Measurements from ENCODE around the gene NIN. TPM values are rescaled to one million over a fixed set of nuclear protein-coding genes. Genes with fewer than 3 reads are reported as not detected.
A peak's percentile ranks its signal among the peaks of the same experiment; 100 is the strongest.

The NIN gene
- total RNA-seq, 2 experiments from 2014 or later: 56.9 to 57.9 TPM

- no peak overlapping the region for H3K27ac Mint-ChIP-seq
- no peaks in the 10 kb centered on the region for H3K9me3 Mint-ChIP-seq
- H3K36me3 Mint-ChIP-seq (ENCODE audit: low read depth): peaks cover 56% of the 10 kb centered on the region
- H3K4me3 Mint-ChIP-seq: no peak overlapping the region
- peaks cover 26% of the 10 kb centered on the region for H3K4me1 Mint-ChIP-seq (ENCODE audit: low read depth)
- H3K27me3 Mint-ChIP-seq (ENCODE audit: low read depth): no peaks in the 10 kb centered on the region
- intact Hi-C loops (cut with micrococcal nuclease): no loop called here
- no peak for DNase-seq
- CTCF ChIA-PET: interaction anchor here (0.6 to 5.5 kb wide), 5 partner anchors 10 to 223 kb away, joined by 3 to 58 read pairs (median 3); no protein-coding TSS in a partner anchor
Measured at GRCh38 chr14:50766338-50766886, 64.5 kb downstream of the NIN start.

GRCh38 chr14:50763382-50764007, 67.5 kb downstream of the NIN start:
- intact Hi-C loops (cut with micrococcal nuclease): loop anchor here (2.0 kb wide), 1 partner anchor 95 kb away; the partner anchor contains the start of gene SAV1
- CTCF ChIA-PET: interaction anchor here (0.8 to 5.5 kb wide), 5 partner anchors 10 to 163 kb away, joined by 3 to 58 read pairs (median 18); no protein-coding TSS in a partner anchor
- Mint-ChIP-seq H3K36me3 (ENCODE audit: low read depth) (peaks cover 50% of the 10 kb centered on the region), H3K4me3 (no peak overlapping the region), H3K4me1 (ENCODE audit: low read depth) (peaks cover 29% of the 10 kb centered on the region), H3K27me3 (ENCODE audit: low read depth) (no peaks in the 10 kb centered on the region), H3K27ac (no peak overlapping the region), H3K9me3 (no peaks in the 10 kb centered on the region)
- DNase-seq: no peak

- CTCF ChIA-PET: interaction anchor here (0.6 to 5.5 kb wide), 10 partner anchors 11 to 222 kb away, joined by 3 to 58 read pairs (median 4); no protein-coding TSS in a partner anchor
- Mint-ChIP-seq H3K4me3 (no peak overlapping the region), H3K9me3 (no peaks in the 10 kb centered on the region), H3K27ac (no peak overlapping the region), H3K36me3 (ENCODE audit: low read depth) (peaks cover 45% of the 10 kb centered on the region), H3K4me1 (ENCODE audit: low read depth) (peaks cover 28% of the 10 kb centered on the region), H3K27me3 (ENCODE audit: low read depth) (no peaks in the 10 kb centered on the region)
- DNase-seq: no peak
- intact Hi-C loops (cut with micrococcal nuclease): loop anchor here (1.0 to 2.0 kb wide), 5 partner anchors 22 to 419 kb away; partner anchors contain the start of gene SAV1
Measured at GRCh38 chr14:50762931-50763300, 68.0 kb downstream of the NIN start.

GRCh38 chr14:50762001-50762930, 68.7 kb downstream of the NIN start:
- H3K36me3 Mint-ChIP-seq (ENCODE audit: low read depth): peaks cover 44% of the 10 kb centered on the region
- intact Hi-C loops (cut with micrococcal nuclease): loop anchor here (1.0 to 2.0 kb wide), 5 partner anchors 21 to 418 kb away; partner anchors contain the start of gene SAV1
- CTCF ChIA-PET: interaction anchor here (0.6 to 5.5 kb wide), 14 partner anchors 11 to 418 kb away, joined by 3 to 58 read pairs (median 3); no protein-coding TSS in a partner anchor
- no peak overlapping the region for H3K27ac Mint-ChIP-seq
- peaks cover 28% of the 10 kb centered on the region for H3K4me1 Mint-ChIP-seq (ENCODE audit: low read depth)
- no peak overlapping the region for H3K4me3 Mint-ChIP-seq
- H3K27me3 Mint-ChIP-seq (ENCODE audit: low read depth): no peaks in the 10 kb centered on the region
- DNase-seq: peak; percentile 74
- no peaks in the 10 kb centered on the region for H3K9me3 Mint-ChIP-seq

- intact Hi-C loops (cut with micrococcal nuclease): no loop called here
- H3K27me3 Mint-ChIP-seq (ENCODE audit: low read depth): no peaks in the 10 kb centered on the region
- peaks cover 38% of the 10 kb centered on the region for H3K36me3 Mint-ChIP-seq (ENCODE audit: low read depth)
- no peak overlapping the region for H3K4me3 Mint-ChIP-seq
- peaks cover 28% of the 10 kb centered on the region for H3K4me1 Mint-ChIP-seq (ENCODE audit: low read depth)
- H3K27ac Mint-ChIP-seq: no peak overlapping the region
- CTCF ChIA-PET: interaction anchor here (1.1 kb wide), 2 partner anchors 100 to 417 kb away, joined by 4 to 8 read pairs; no protein-coding TSS in a partner anchor
- no peak for DNase-seq
- H3K9me3 Mint-ChIP-seq: no peaks in the 10 kb centered on the region
Measured at GRCh38 chr14:50759800-50760543, 71.0 kb downstream of the NIN start.

GRCh38 chr14:50758945-50759344, 72.0 kb downstream of the NIN start:
- intact Hi-C loops (cut with micrococcal nuclease): no loop called here
- no peak overlapping the region for H3K4me3 Mint-ChIP-seq
- CTCF ChIA-PET: no interaction called here
- no peaks in the 10 kb centered on the region for H3K9me3 Mint-ChIP-seq
- DNase-seq: no peak
- H3K27me3 Mint-ChIP-seq (ENCODE audit: low read depth): no peaks in the 10 kb centered on the region
- peaks cover 33% of the 10 kb centered on the region for H3K36me3 Mint-ChIP-seq (ENCODE audit: low read depth)
- peaks cover 28% of the 10 kb centered on the region for H3K4me1 Mint-ChIP-seq (ENCODE audit: low read depth)
- H3K27ac Mint-ChIP-seq: no peak overlapping the region

GRCh38 chr14:50758305-50758704, 72.7 kb downstream of the NIN start:
- Mint-ChIP-seq H3K4me3 (no peak overlapping the region), H3K9me3 (no peaks in the 10 kb centered on the region), H3K4me1 (ENCODE audit: low read depth) (peaks cover 25% of the 10 kb centered on the region), H3K27me3 (ENCODE audit: low read depth) (no peaks in the 10 kb centered on the region), H3K27ac (no peak overlapping the region), H3K36me3 (ENCODE audit: low read depth) (peaks cover 33% of the 10 kb centered on the region)
- DNase-seq: no peak
- CTCF ChIA-PET: interaction anchor here (0.8 to 2.7 kb wide), 5 partner anchors 10 to 215 kb away, joined by 3 to 13 read pairs (median 4); no protein-coding TSS in a partner anchor
- intact Hi-C loops (cut with micrococcal nuclease): no loop called here

- Mint-ChIP-seq H3K27me3 (ENCODE audit: low read depth) (no peaks in the 10 kb centered on the region), H3K36me3 (ENCODE audit: low read depth) (peaks cover 30% of the 10 kb centered on the region), H3K27ac (no peak overlapping the region), H3K9me3 (no peaks in the 10 kb centered on the region), H3K4me1 (ENCODE audit: low read depth) (peaks cover 19% of the 10 kb centered on the region), H3K4me3 (no peak overlapping the region)
- CTCF ChIA-PET: interaction anchor here (0.8 to 2.7 kb wide), 5 partner anchors 9 to 214 kb away, joined by 3 to 13 read pairs (median 4); no protein-coding TSS in a partner anchor
- DNase-seq: no peak
- intact Hi-C loops (cut with micrococcal nuclease): no loop called here
Measured at GRCh38 chr14:50757702-50758101, 73.3 kb downstream of the NIN start.

GRCh38 chr14:50756300-50756699, 74.7 kb downstream of the NIN start:
- Mint-ChIP-seq H3K27ac (no peak overlapping the region), H3K4me1 (ENCODE audit: low read depth) (peaks cover 5% of the 10 kb centered on the region), H3K9me3 (no peaks in the 10 kb centered on the region), H3K36me3 (ENCODE audit: low read depth) (peaks cover 28% of the 10 kb centered on the region), H3K27me3 (ENCODE audit: low read depth) (no peaks in the 10 kb centered on the region), H3K4me3 (no peak overlapping the region)
- no peak for DNase-seq
- intact Hi-C loops (cut with micrococcal nuclease): no loop called here
- CTCF ChIA-PET: interaction anchor here (0.5 to 2.7 kb wide), 7 partner anchors 11 to 423 kb away, joined by 3 to 13 read pairs (median 3); no protein-coding TSS in a partner anchor

GRCh38 chr14:50750323-50750722, 80.6 kb downstream of the NIN start:
- intact Hi-C loops (cut with micrococcal nuclease): no loop called here
- Mint-ChIP-seq H3K27me3 (ENCODE audit: low read depth) (no peaks in the 10 kb centered on the region), H3K4me1 (ENCODE audit: low read depth) (no peaks in the 10 kb centered on the region), H3K27ac (no peak overlapping the region), H3K36me3 (ENCODE audit: low read depth) (peaks cover 44% of the 10 kb centered on the region), H3K9me3 (no peaks in the 10 kb centered on the region), H3K4me3 (no peak overlapping the region)
- CTCF ChIA-PET: no interaction called here
- DNase-seq: no peak

- intact Hi-C loops (cut with micrococcal nuclease): no loop called here
- peaks cover 13% of the 10 kb centered on the region for H3K4me1 Mint-ChIP-seq (ENCODE audit: low read depth)
- no peaks in the 10 kb centered on the region for H3K9me3 Mint-ChIP-seq
- no peaks in the 10 kb centered on the region for H3K27me3 Mint-ChIP-seq (ENCODE audit: low read depth)
- DNase-seq: no peak
- CTCF ChIA-PET: no interaction called here
- no peak overlapping the region for H3K4me3 Mint-ChIP-seq
- H3K27ac Mint-ChIP-seq: no peak overlapping the region
- peaks cover 37% of the 10 kb centered on the region for H3K36me3 Mint-ChIP-seq (ENCODE audit: low read depth)
Measured at GRCh38 chr14:50745401-50746058, 85.4 kb downstream of the NIN start.
